VCaP (cell line): ENCODE measurements around the gene WDR26.
A peak's percentile ranks its signal among the peaks of the same experiment; 100 is the strongest.
"Not testable (repeated sequence)": the region's sequence is repeated elsewhere in the genome, so short reads cannot be mapped to it uniquely, and the experiment has no call there.

Source experiments
- H3K27ac ChIP-seq: fragments of 450-650 bp; 2 replicates; pipeline ENCODE4 v1.5.1; 2017
- TF ChIP-seq, protein P1 (sequence below): fragments of 450-650 bp; conservative IDR thresholded peaks from 2 replicates; pipeline ENCODE4 v1.5.1; 2017; ENCODE audit warnings: mild to moderate bottlenecking, moderate library complexity

The WDR26 gene

DNA sequence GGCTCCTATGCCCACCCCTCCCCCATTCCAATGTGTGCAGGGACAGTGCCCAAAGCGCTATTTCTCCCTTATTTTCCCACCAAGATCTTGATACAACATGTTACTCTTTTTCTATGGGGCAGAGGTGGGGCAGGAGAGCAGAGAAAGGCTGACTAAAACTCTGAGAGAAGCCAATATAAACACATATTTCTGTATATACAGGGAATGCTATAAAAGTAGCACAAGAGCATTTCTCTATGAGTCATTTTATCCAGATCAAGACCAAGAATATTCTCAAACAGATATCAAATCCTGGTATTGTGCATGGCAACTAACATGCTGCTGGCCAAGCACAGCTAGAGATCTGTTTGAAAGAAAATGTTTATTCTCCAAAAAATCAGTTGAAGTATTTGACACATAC, 7.3 kb downstream of the WDR26 start:
- H3K27ac ChIP-seq, result peak overlapping the region; percentile 92
- TF ChIP-seq, protein P1, sequence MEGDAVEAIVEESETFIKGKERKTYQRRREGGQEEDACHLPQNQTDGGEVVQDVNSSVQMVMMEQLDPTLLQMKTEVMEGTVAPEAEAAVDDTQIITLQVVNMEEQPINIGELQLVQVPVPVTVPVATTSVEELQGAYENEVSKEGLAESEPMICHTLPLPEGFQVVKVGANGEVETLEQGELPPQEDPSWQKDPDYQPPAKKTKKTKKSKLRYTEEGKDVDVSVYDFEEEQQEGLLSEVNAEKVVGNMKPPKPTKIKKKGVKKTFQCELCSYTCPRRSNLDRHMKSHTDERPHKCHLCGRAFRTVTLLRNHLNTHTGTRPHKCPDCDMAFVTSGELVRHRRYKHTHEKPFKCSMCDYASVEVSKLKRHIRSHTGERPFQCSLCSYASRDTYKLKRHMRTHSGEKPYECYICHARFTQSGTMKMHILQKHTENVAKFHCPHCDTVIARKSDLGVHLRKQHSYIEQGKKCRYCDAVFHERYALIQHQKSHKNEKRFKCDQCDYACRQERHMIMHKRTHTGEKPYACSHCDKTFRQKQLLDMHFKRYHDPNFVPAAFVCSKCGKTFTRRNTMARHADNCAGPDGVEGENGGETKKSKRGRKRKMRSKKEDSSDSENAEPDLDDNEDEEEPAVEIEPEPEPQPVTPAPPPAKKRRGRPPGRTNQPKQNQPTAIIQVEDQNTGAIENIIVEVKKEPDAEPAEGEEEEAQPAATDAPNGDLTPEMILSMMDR, result no peak

DNA sequence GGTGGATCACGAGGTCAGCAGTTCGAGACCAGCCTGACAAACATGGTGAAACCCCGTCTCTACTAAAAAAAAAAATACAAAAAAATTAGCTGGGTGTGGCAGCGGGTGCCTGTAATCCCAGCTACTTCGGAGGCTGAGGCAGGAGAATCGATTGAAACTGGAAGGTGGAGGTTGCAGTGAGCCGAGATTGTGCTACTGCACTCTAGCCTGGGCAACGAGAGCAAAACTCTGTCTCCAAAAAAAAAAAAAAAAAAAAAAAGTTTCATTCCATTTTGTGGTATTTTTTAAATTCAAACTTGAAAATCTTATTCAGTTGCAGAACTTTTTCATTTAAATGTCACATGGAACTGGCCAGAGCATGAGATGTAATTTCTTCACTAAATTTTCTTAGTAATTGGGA, 7.7 kb downstream of the WDR26 start:
- H3K27ac ChIP-seq, result not testable (repeated sequence)

DNA sequence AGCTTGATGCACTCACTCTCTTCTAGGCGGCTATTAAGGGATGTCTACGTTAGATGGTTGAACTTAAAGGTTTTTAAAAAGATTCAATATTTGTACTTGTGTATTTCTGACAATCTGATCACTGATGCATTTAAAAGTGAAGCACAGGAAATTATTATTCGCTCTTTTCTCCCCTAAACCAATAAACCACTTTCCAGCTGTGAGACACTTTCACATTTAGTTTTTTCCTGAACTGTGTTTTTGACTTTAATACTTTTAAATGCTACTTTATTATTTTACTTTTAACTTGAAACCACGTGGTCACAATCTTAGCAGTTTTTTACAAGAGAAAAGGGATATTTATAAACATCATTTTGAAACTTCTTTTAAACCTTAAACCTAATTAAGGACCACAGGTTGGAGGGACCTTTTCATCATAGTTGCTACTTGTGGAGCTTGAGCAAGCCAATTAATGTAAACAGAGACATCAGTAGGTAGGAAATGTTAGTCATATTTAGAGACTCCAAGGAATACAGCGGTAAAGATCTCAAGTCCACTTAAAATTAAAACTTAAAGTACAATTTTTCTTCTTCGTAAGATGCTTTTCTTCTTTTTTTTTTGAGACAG, 9.2 kb downstream of the WDR26 start:
- TF ChIP-seq, protein P1, result no peak
- no peak overlapping the region for H3K27ac ChIP-seq

DNA sequence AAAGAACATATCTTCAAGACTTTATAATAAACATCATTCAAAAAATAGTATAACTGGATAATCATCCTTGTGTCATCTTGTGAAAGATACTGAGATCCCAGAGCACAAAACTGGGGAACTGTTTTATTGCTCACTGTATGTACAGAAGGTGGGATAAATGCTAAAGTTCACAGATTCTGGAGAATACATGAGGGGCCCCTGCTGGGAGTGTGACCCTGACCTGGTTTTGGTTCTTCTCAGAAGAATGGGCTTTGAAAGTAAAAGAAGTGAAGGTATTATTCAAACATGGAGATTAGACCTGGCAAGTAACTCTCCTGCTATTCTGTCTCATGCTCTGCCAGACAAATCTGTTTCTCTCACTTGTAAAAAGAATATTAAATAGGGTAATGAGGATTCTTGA, 14.5 kb downstream of the WDR26 start:
- TF ChIP-seq, protein P1, result no peak
- no peak overlapping the region for H3K27ac ChIP-seq

DNA sequence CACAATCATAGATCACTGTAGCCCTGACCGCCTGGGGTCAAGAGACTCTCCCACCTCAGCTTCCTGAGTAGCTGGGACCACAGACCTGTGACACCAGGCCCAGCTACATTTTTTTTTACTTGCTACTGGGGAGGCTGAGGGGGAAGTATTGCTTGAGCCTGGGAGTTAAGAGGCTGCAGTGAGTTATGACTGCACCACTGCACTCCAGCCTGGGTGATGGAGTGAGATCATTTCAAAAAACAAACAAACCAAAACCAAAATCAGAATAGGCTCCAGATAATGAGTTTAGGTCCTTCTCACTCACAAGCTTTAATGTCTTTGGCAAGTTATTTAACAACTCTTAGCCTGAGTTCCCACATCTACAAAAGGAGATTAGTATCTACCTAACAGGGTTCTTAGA, 22.8 kb downstream of the WDR26 start:
- no peak overlapping the region for H3K27ac ChIP-seq
- TF ChIP-seq, protein P1, result no peak

DNA sequence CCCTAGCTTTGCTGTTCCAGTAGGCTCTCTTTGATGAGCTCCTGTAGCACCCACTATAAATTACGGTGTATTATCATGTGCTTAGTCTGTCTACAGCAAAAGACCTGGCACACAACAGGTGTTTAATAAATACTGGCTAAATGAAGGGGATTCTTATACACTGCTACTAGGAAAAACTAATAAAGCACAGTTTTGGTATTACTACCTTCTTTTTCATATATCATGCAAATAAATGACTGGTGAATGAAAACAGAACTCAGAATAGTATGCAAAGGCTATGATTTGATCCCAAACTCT, 26.4 kb downstream of the WDR26 start:
- H3K27ac ChIP-seq, result no peak overlapping the region
- TF ChIP-seq, protein P1, result no peak

DNA sequence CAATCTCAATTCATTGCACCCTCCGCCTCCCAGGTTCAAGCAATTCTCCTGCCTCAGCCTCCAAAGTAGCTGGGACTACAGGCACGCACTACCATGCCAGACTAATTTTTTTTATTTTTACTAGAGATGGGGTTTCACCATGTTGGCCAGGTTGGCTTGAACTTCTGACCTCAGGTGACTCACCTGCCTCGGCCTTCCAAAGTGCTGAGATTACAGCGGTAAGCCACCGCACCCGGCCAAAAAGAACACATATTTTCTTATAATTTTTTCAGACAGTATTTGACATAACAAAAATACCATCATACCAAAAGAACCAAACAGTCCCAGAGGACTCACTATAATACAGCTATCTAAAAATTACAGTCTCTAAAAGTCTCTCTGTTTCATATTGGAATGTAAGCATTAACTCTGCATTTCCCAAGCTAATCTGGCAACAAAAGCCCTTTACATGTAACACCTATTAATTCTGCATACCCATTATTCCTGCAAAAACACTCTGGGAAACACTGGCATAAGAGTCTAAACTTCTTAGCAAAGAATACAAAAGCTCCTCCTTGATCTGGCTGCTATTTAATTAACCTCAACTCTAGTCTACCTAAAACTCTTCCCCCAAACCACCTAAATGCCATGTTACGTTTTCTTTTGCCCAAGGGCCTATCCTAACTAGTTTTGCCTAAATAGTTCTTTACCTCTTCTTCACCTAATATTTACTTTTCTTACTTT, 26.9 kb downstream of the WDR26 start:
- H3K27ac ChIP-seq, result no peak overlapping the region
- TF ChIP-seq, protein P1, result no peak

DNA sequence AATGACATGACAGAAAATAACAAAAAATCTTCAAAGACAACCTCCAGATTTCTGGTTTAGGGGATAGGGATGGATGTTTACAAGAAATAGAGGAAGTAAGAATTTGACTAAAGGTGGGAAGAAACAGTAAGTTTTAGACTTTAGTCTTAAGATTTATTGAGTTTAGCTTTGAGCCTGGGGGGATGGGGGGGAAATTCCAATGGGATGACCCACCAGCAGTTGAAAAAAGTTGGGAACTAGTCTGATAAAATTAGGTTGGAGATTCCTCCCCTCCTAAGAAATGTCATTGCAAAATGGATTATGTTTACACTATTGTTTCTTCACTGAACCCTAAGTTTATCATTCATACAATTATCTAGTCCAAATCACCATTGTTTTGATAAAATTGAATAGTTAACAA, 28.4 kb downstream of the WDR26 start:
- no peak overlapping the region for H3K27ac ChIP-seq
- TF ChIP-seq, protein P1, result no peak
